ENCODE data around the gene WDR93.

- TF ChIP-seq CTCF (IDR thresholded peaks at IDR 0.05), result no peak
- no peak for TF ChIP-seq EZH2 (IDR thresholded peaks at IDR 0.05; ENCODE audit: borderline replicate concordance, insufficient read depth, low read depth, low read length, poor library complexity, severe bottlenecking)
These were observed 79.4 kb downstream of the WDR93 start for GRCh38 chr15:89770041-89770440.
